GM12878 (cell line): ENCODE measurements around the gene CDCP1. TPM values are rescaled to one million over a fixed set of nuclear protein-coding genes. Genes with fewer than 3 reads are reported as not detected.

Source experiments
- ATAC-seq: fragments of 200-7000 bp; cut with Tn5 transposase; 3 replicates; pipeline ENCODE4 v1.9.1; 2020; ENCODE audit warnings: mild to moderate bottlenecking, moderate library complexity
- BruUV-seq: library from RNA; stranded (reverse); fragments of 400-500 nt; replicated peaks from 2 replicates; lab custom pipeline; 2021; lab: Mats Ljungman, UMichigan
- CTCF ChIA-PET: fragments of 300-600 bp; sonication (Branson Sonifier 250); formaldehyde crosslinking; extraction: SDS; loops from one replicate; lab custom pipeline; 2021; ENCODE audit warnings: inconsistent platforms; lab: Yijun Ruan, JAX
- POLR2A ChIA-PET: fragments of 350-600 bp; formaldehyde crosslinking; extraction: SDS; loops from one replicate; lab custom pipeline; 2021; ENCODE audit warnings: inconsistent platforms; lab: Charles Lee
- RAD21 ChIA-PET: fragments of 300-600 bp; sonication (Branson Sonifier 250); formaldehyde crosslinking; loops from one replicate; lab custom pipeline; 2023; ENCODE audit warnings: antibody characterized with exemption; ENCODE audit not compliant: unreplicated experiment; lab: Charles Lee
- SMC1A ChIA-PET: fragments of 300-600 bp; sonication (Branson Sonifier 250); formaldehyde crosslinking; loops from one replicate; lab custom pipeline; 2023; ENCODE audit not compliant: unreplicated experiment, uncharacterized antibody; lab: Charles Lee
- DNase-seq: peaks from one replicate; pipeline ENCODE4 v3.0.0-alpha.2; 2011; ENCODE audit warnings: low read depth, low spot score
- FAIRE-seq: peaks from 3 replicates; lab custom pipeline; 2011; peaks lifted over from hg19 to GRCh38; lab: Jason Lieb, UNC
- H2AFZ ChIP-seq: 2 replicates; pipeline ENCODE4 v1.6.0; 2011; ENCODE audit warnings: low read depth, low read length, control low read depth; ENCODE audit not compliant: control insufficient read depth
- H3K27ac ChIP-seq: 2 replicates; pipeline ENCODE4 v1.5.1; 2011; ENCODE audit warnings: control low read depth; ENCODE audit not compliant: control insufficient read depth, insufficient read depth
- H3K27me3 ChIP-seq, 2 experiments: replicated peaks in 1 of 2; 2 replicates each; pipeline versions ENCODE4 v1.6.0 to v1.6.1; 2011; ENCODE audit warnings: low read length in 1 of 2; ENCODE audit not compliant: control insufficient read depth in 2 of 2, insufficient read depth in 2 of 2
- H3K36me3 ChIP-seq, 2 experiments: 2 replicates each; pipeline ENCODE4 v1.5.1; 2011; ENCODE audit warnings: low read length in 1 of 2; ENCODE audit not compliant: control insufficient read depth in 2 of 2, insufficient read depth in 2 of 2
- H3K4me1 ChIP-seq: 2 replicates; pipeline ENCODE4 v1.6.1; 2011; ENCODE audit warnings: mild to moderate bottlenecking, low read length, moderate library complexity, mixed read lengths; ENCODE audit not compliant: control insufficient read depth, insufficient read depth
- H3K4me2 ChIP-seq: 2 replicates; pipeline ENCODE4 v1.6.0; 2011; ENCODE audit warnings: control low read depth; ENCODE audit not compliant: control insufficient read depth, insufficient read depth
- H3K4me3 ChIP-seq: fragments of 200-600 bp; sonication (generic); 2 replicates; pipeline ENCODE4 v1.5.1; 2016
- H3K79me2 ChIP-seq: 2 replicates; pipeline ENCODE4 v1.6.0; 2011; ENCODE audit warnings: low read length; ENCODE audit not compliant: control insufficient read depth, insufficient read depth
- H3K9ac ChIP-seq: 2 replicates; pipeline ENCODE4 v1.8.0; 2011; ENCODE audit warnings: low read length, control low read depth, mixed read lengths; ENCODE audit not compliant: control insufficient read depth, insufficient read depth
- H3K9me3 ChIP-seq: replicated peaks from 3 replicates; pipeline ENCODE4 v1.5.1; 2011; ENCODE audit warnings: mild to moderate bottlenecking, low read length; ENCODE audit not compliant: control insufficient read depth, insufficient read depth
- H4K20me1 ChIP-seq: 2 replicates; pipeline ENCODE4 v1.6.0; 2011; ENCODE audit not compliant: control insufficient read depth, insufficient read depth
- CEBPB ChIP-seq, 2 experiments: fragments of 150-350 bp in 1 of 2; IDR thresholded peaks; 2 replicates each; pipeline ENCODE4 v1.6.1; 2012 to 2014; ENCODE audit warnings: low read depth in 2 of 2, low read length in 2 of 2, borderline replicate concordance in 1 of 2, inconsistent platforms in 1 of 2
- FOS ChIP-seq: IDR thresholded peaks from 3 replicates; pipeline ENCODE4 v1.6.1; 2011; ENCODE audit warnings: borderline replicate concordance; ENCODE audit not compliant: insufficient read length; ENCODE audit errors: extremely low read depth
- MTA3 ChIP-seq: IDR thresholded peaks from 2 replicates; pipeline ENCODE4 v1.6.1; 2012; ENCODE audit warnings: low read length, inconsistent platforms, borderline replicate concordance
- NFIC ChIP-seq: IDR thresholded peaks from 2 replicates; pipeline ENCODE4 v1.6.1; 2012; ENCODE audit warnings: low read depth, mild to moderate bottlenecking, inconsistent platforms, low read length, moderate library complexity
- PAX5 ChIP-seq: IDR thresholded peaks from 2 replicates; pipeline ENCODE4 v1.6.1; 2011; ENCODE audit warnings: low read depth, low read length, borderline replicate concordance
- RUNX3 ChIP-seq: IDR thresholded peaks from 2 replicates; pipeline ENCODE4 v1.6.1; 2012; ENCODE audit warnings: low read length, inconsistent platforms
- SMAD1 ChIP-seq: fragments of 450-650 bp; IDR thresholded peaks from 2 replicates; pipeline ENCODE4 v1.6.1; 2018; ENCODE audit warnings: mild to moderate bottlenecking, low read depth; ENCODE audit not compliant: partially characterized antibody
- SPI1 ChIP-seq: IDR thresholded peaks from 2 replicates; pipeline ENCODE4 v1.6.1; 2011; ENCODE audit warnings: low read depth, mild to moderate bottlenecking, low read length, moderate library complexity, borderline replicate concordance; ENCODE audit not compliant: insufficient read depth
- STAT3 ChIP-seq: IDR thresholded peaks from 2 replicates; pipeline ENCODE4 v1.6.1; 2011; ENCODE audit warnings: low read depth, low read length, improper control_type of control experiment
- TAF1 ChIP-seq: IDR thresholded peaks from 2 replicates; pipeline ENCODE4 v1.6.1; 2011; ENCODE audit warnings: mild to moderate bottlenecking, low read depth, low read length, borderline replicate concordance
- WGBS: methylation state at CpG from one replicate; pipeline ENCODE4 v1.1.6; 2016; ENCODE audit warnings: low lambda C conversion rate; ENCODE audit not compliant: insufficient replicate concordance, insufficient coverage; ENCODE audit errors: missing lambda C conversion rate; 5-methylcytosine and 5-hydroxymethylcytosine counted together
- in situ Hi-C: fragments of 300-500 bp; cut with MboI; formaldehyde crosslinking; loops from 9 replicates; pipeline ENCODE4 v1.14.3; 2018; ENCODE audit warnings: mixed read lengths
- intact Hi-C: fragments of 100-400 bp; cut with micrococcal nuclease; formaldehyde crosslinking; loops from one replicate; pipeline ENCODE4 v1.14.2; 2022; ENCODE audit not compliant: unreplicated experiment
- polyA plus RNA-seq, 11 experiments: library from polyadenylated mRNA; depleted of rRNA in 4 of 11; unstranded in 6 of 11; stranded (reverse) in 5 of 11; fragments of >200 nt; fragmentation: Nextera tagmentation in 4 of 11; fragmentation: Illumina TruSeq in 1 of 11; extraction: Ambion mirVana in 4 of 11; extraction: Trizol in 1 of 11; gene quantifications; 1 replicate in 1 of 11; 2 replicates in 10 of 11; pipeline versions ENCODE4 v1.2.1 to v1.2.3, GENCODE V29; 2011 to 2016; ENCODE audit warnings: inconsistent platforms in 2 of 11, missing spikeins in 2 of 11, low read depth in 1 of 11
- total RNA-seq, 4 experiments: library from RNA; depleted of rRNA in 3 of 4; stranded (reverse); fragments of >200 nt in 3 of 4; fragmentation: Illumina TruSeq in 1 of 4; extraction: Trizol in 1 of 4; gene quantifications; 2 replicates each; pipeline versions ENCODE4 v1.2.1 to v1.2.3, GENCODE V29; 2013 to 2021

CDCP1 gene
- total and polyA plus RNA-seq, 10 of the 15 experiments (the other 5 are each of a cell fraction or from before 2014, with no cell fraction given): 0.35 to 2.2 (median 0.86) TPM

DNA sequence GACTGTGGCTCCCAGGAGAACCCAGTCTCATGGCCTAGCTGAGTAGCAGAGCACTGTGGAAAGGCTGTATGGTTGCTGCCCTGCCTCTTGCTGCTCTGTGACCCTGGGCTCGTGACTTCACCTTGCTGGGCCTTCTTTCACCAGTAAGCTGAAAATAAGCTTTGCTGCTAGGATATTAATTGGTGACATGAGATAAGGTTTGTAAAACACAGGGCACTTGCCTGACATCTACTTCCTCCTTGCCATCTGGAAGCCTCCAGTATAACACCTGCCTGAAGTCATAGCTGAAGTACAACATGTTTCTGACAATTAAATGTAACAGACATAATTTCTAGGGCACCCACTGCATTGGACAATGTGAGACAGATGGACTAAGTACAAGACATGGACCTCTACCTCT is 66.5 kb downstream of the CDCP1 start:
- 0% methylated on average over 1 of the region's 1 CpG for WGBS
- Histone ChIP-seq H3K9me3 (no peaks in the 10 kb centered on the region), H3K27ac (no peak overlapping the region), H3K4me1 (no peaks in the 10 kb centered on the region), H4K20me1 (no peaks in the 10 kb centered on the region), H3K4me2 (no peak overlapping the region), H3K4me3 (no peak overlapping the region), H3K79me2 (no peaks in the 10 kb centered on the region), H3K27me3 (no peaks in the 10 kb centered on the region), H2AFZ (no peak overlapping the region), H3K36me3 (no peaks in the 10 kb centered on the region), H3K9ac (no peak overlapping the region)
- no TSS peak for BruUV-seq
- SMC1A ChIA-PET: interaction anchor here (0.6 to 1.5 kb wide), 5 partner anchors 19 to 43 kb away, joined by 3 to 5 read pairs (median 3); no protein-coding TSS in a partner anchor
- POLR2A ChIA-PET: interaction anchor here (1.4 kb wide), 1 partner anchor 13 kb away, joined by 4 read pairs; no protein-coding TSS in a partner anchor
- DNase-seq (no peak), FAIRE-seq (no peak), ATAC-seq (no peak)
- no peak for TF ChIP-seq SPI1
- no peak for TF ChIP-seq STAT3
- no peak for TF ChIP-seq NFIC
- TF ChIP-seq TAF1: no peak
- TF ChIP-seq RUNX3: no peak
- no peak for TF ChIP-seq SMAD1
- no peak for TF ChIP-seq PAX5
- no peak for TF ChIP-seq CEBPB (IDR thresholded peaks at IDR 0.05; ENCODE audit: borderline replicate concordance in 1 of 2, low read depth in 2 of 2, low read length in 2 of 2)
- no peak for TF ChIP-seq FOS
- TF ChIP-seq MTA3: no peak
- CTCF ChIA-PET: interaction anchor here (0.6 to 1.4 kb wide), 5 partner anchors 10 to 130 kb away, joined by 3 to 4 read pairs (median 3); no protein-coding TSS in a partner anchor
- intact Hi-C loops: no loop called here
- RAD21 ChIA-PET: interaction anchor here (0.8 to 1.1 kb wide), 3 partner anchors 38 to 130 kb away, joined by 3 read pairs; no protein-coding TSS in a partner anchor
- in situ Hi-C loops: no loop called here
